WI38 (cell line): Measurements from ENCODE around the gene ARMC2.

Source experiments
- H3K4me3 ChIP-seq: 2 replicates; pipeline ENCODE4 v1.5.1; 2011; ENCODE audit warnings: low read depth, mild to moderate bottlenecking, control low read depth, low read length
- CTCF ChIP-seq: IDR thresholded peaks from 2 replicates; pipeline ENCODE4 v1.5.1; 2012; ENCODE audit warnings: low read depth, mild to moderate bottlenecking, control low read depth, low read length

ARMC2 gene

GRCh38 chr6:108996208-108996607, 148.0 kb downstream of the ARMC2 start:
- no peak overlapping the region for H3K4me3 ChIP-seq
- TF ChIP-seq CTCF = no peak

DNA sequence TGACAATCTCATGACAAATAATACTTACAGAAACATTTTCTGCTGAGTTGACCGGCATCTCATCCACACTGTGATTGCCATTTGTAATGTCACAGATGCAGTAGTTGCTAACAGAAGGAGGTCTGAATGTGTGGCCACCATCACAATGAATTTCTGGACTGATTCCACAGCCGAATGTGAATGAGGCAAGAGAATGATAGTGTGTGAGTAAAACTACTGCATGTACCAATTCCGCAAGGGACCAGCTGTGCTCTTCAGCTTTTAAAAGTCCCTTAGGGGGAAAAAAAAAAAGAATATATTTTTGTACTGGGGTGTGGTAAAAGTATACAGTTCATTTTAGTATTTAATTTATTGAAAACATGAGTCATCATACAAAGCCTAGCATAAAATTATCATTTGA, 150.3 kb downstream of the ARMC2 start:
- no peak for TF ChIP-seq CTCF
- no peak overlapping the region for H3K4me3 ChIP-seq

- no peak overlapping the region for H3K4me3 ChIP-seq
- no peak for TF ChIP-seq CTCF
These were observed 151.2 kb downstream of the ARMC2 start for GRCh38 chr6:108999428-108999827.

DNA sequence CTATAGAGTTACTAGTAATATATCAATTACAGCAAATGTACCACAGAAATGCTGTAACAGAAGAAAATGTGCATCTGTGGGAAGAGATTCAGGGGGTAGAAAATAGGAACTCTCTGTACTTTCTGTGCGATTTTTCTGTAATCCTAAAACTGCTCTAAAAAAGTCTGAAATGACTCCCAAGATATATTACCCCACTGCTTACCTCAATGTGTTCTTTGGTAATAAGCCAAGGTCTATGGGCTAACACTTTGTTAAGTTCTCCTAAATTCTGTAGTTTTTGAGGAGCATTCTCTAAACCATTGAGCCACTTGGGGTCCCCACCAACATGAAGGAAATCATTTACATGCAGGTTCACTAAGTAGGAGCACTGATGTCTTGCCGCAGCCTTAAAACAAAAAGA, 152.1 kb downstream of the ARMC2 start:
- TF ChIP-seq CTCF = no peak
- no peak overlapping the region for H3K4me3 ChIP-seq

DNA sequence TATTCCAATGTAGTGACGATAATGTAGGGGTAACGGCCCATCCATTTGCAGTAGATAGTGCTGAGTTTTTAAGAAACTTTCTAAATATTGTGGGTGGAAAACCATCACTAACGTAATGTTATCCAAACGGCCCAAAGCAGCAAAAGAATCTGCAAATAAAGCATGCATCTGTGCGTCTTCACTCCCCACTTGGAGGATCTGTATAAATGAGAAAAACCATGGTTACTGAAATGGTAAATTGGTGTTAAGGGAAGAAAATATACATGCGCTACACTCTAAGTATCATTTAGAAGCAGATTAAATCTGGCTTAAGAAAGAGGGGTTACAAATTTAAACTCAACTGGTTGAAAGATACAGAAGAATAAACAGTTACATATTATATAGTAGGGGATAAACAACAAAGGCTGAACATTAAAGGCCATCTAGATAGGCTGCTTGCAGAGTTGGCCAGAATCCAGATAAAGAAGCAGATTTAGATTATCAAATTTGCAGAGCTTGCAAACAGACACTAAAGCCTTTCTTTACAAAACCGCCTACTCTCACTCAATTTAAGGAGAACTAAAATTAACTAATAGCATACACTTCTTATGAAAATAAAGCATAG, 153.2 kb downstream of the ARMC2 start:
- TF ChIP-seq CTCF = no peak
- H3K4me3 ChIP-seq = no peak overlapping the region

GRCh38 chr6:109002051-109002697, 154.0 kb downstream of the ARMC2 start:
- H3K4me3 ChIP-seq = no peak overlapping the region
- no peak for TF ChIP-seq CTCF

DNA sequence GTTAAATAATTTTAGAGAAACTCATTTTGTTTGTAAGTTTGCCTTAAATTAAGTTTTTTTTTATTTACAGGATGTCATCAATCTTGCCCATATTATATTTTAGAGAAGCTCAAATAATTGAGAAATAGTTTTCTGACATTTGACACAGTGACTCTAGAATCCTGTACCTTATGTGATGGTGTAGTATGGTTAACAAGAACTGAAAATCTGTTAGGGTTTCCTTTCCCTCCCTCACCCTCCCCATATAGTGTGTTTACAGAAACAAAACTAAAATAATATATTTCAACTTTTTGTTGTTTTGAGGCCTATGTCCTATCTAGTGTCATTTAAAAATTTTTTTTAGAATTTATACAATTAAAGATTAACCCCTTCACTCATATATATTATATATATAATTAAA, 154.7 kb downstream of the ARMC2 start:
- no peak for TF ChIP-seq CTCF
- no peak overlapping the region for H3K4me3 ChIP-seq
